Stimulated activated CD4-positive, alpha-beta T cell treated with anti-CD3 and anti-CD28 coated beads, Interleukin-4, amount 100 ng/mL, for 48 hours (primary cell): ENCODE data around the gene GAS7.

ENCODE experiments used
- DNase-seq, 2 donors: peaks; one replicate each; pipeline ENCODE4 v3.0.0-alpha.2; 2020; ENCODE audit warnings: low read depth in 2 of 2

Gene GAS7

DNA sequence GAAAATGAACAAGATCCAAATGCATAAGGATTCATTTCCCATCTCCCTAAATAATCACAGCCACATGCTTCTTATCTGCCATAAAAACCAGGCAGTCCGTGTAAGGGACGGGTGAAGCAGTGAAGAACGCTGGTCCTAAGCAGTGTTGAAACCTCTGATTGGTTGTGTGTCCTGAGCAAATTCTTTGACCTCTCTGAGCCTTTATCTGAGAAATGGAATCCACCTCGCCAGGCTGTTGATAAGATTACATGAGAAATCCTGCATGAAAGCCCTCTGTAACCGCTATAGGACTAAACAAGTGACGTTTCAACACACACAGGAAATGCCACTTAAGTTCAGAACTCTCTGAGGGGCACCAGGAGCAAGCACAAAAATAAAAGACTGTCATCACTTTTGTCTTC, 26.8 kb downstream of the GAS7 start:
- DNase-seq, result no peak

DNA sequence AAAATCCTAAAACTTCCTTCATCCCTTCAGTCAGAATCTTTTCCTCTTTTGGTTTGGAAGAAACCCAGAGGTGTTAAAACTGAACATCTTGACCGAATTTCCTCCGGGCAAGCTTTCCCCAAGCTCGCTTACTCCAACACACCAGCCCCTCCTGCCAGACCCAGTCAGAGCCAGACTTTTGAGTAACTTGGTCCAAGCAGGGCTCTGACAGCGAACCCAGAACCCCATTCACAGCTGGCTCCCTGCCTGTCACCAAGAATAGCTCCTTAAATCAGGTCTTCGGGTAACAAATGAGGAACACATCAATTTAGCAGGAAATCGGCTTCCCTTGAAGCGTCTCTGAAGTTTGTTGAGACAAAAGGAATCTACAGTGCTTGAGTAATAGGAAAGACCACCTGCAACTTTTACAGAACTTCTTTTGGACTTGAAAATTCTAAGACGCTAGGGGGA, 27.3 kb downstream of the GAS7 start:
- no peak for DNase-seq

DNA sequence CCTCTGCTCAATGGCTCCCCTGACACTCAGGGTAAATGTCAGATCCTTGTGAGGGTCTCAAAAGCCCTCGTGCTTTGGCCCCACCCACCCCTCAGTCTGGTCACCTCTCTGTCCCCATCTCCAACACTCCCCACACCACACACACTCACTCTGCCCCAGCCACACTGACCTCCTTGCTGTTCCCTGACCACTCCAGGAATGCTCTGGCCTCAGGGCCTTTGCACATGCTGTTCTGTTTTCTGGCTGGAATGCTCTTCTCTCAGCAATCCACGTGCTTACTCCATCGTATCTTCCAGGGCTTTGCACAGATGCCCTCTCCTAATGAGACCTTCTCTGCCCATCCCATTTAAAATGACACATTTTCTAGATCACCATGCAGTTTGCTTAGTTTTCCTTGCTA, 28.2 kb downstream of the GAS7 start:
- DNase-seq, result no peak

DNA sequence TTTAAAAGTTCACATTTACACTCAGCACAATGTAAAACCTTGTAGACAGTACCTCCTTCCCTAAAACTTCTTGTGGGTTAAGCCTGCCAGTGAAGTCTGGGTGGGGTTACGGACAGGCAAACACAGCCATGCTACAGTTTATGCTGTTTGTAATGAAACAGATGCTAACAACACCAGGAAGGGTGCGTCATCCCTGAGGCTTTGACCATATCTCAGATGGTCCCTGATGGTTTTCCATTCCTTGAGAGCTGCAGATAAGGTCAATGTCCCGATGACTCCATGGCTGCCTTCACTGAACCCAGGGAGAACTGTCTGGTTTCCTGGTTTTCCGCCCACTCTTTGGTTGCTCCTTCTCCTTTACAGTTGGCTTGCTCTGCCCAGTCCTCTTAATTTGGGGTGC, 29.1 kb downstream of the GAS7 start:
- DNase-seq, result no peak

DNA sequence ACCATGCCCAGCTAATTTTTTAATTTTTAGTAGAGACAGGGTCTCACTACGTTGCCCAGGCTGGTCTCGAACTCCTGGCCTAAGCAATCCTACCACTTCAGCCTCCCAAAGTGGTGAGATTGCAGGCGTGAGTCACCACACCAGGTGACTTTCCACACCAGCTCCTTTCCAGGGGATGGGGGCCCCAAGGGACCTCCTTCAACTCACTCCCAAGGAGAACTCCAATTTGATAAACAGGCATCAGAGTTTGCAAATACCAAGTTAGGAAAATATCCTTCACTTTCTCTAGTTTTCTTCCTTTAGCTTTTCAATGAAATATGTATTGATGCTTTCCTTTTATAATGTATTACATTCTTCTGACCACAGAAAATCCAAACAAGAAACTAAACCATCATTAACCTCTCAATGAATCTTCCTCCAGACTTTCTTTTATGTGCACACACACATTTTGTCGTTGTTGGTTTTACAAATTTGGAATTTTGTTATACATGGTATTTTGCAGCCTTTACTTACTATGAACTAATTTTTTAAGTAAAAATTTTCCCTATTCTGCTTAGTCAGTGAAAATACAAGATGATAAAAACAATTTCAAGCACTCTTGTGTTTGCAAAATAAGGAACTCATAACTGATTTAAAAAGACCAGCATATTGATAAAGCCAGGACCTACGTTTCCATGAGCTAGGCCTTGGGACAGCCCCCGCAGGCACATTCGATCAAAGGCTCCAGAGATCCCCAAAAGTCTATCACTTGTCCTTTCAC, 32.0 kb downstream of the GAS7 start:
- DNase-seq, result no peak

DNA sequence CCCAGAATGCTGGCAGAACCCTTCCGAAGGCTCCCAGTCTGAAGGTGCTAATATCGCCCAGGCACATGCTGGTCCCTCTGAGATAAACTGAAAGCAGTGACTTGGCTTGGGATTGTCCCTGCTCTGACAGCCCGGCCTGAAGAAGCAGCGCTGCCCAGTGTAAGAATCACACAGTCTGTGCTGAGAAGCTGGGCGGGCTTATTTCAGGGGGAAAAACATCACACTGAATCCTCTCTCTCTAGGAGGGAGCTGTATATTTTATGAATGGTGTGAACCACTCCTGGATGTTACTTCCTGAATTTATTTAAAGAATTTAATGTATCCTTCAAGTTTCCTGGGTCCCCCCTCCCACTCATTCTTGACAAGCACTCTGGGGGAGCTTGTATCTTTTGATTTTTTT, 36.3 kb downstream of the GAS7 start:
- DNase-seq, result no peak

DNA sequence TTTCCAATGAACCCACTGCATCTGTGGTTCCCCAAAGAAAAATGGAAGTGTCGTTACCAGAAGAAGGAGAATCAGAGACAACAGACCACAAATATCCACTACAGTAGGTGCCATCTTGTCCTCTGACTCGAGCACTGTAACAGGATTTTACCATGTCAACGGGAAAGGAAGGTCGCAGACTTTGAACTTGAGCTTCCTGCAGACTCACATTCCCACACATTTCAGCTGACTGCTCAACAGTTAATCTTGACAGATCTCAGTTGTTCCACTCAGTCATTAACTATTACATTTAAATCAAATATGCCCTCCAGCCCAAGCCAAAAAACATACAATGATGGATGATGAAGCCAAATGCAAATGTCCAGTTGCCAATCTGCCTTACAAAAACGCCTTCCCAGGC, 37.0 kb downstream of the GAS7 start:
- DNase-seq, result no peak

DNA sequence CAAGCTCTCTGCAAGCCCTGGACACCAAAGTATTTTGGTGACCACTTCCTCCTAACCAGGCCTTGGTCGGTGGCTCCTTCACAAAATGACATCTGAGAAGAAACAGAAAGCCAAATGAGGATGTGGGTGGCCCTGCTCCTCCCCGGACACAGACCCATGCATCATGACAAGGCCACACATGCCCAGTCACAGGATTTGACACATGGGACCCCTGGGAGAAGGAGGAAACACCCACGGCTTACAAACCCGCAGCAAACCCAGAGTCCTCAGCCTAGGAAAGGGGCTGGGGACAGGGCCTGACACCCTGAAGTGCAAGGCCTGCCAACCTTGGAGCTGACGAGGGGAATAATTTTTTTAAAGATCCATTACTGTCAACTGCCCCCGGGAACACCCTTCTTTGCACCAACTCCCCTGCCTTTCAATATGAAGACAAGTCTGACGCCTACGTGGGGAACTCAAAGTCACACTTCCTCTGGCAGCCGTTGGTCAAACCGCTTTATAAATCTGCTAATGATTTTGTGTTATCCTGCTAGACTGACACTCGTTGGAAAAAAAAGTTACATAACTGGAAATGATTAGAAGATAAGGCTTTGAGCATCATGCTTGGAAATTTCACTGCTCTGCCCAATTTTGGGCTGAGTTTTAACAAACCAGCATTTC, 41.3 kb downstream of the GAS7 start:
- DNase-seq, result no peak

DNA sequence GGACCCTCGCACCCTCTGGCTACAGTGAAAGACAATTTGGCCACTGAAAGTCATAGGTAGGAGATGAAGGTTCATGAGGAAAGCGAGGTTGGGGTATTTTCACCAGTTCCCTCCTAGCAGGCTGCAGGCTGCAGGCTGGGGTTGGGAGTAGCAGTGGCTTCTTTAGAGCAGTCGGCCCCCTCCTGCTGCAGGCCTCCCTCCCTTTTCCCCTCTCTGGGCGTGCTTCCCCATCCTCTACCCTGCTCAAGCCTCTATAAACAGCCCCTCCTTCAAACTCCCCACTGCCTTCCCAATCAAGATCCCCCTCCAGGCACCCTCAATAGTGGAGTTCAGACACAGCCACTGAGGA, 41.8 kb downstream of the GAS7 start:
- no peak for DNase-seq

DNA sequence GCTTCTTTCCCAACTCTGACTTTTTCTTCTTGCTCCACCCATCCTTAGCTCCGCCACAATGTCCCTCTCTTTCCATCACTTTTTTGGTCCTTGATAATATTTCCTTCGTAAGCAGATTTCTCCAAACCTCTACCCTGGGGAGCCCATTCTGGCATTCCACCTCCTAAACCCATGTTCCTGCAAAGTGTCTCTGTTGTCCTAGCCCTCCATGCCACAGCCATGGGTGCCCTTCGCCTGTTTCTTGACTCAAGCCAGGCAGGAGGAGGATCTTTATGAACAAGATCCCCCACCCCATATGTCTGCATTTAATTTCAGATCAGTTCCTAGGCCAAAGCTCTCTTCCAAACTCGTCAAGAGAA, 42.4 kb downstream of the GAS7 start:
- no peak for DNase-seq

DNA sequence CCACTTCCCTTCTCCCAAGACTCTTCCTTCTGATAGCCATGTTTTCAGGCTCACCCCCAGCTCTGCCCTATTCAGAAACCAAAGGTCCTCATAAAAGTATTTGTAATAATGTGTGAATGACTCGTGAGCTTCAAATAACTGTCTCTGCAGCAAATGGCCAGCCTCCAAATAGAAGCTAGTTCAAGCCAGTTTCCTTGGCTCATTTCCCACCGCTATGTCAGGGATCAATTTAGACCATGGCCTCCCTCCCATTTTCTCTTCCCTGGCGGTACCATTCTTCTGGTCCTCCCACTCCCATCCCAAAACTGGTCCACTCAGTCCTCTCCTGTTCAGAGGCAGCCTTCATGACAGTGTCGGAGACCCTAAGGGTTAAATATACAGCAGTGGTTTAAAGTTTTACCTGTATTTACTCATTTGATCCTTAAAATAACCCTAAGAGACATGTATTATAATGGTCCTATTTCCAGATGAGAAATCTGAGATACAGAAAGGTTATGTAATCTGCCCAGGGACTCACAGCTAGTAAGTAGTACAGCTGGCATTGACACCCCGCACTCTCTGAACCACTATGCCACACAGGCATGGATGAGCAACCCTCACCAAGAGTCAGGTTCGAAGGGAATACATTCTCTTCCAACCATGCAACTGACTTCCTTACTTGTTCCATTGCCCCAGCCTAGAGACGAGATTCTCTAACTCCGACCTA, 42.9 kb downstream of the GAS7 start:
- DNase-seq, result no peak

DNA sequence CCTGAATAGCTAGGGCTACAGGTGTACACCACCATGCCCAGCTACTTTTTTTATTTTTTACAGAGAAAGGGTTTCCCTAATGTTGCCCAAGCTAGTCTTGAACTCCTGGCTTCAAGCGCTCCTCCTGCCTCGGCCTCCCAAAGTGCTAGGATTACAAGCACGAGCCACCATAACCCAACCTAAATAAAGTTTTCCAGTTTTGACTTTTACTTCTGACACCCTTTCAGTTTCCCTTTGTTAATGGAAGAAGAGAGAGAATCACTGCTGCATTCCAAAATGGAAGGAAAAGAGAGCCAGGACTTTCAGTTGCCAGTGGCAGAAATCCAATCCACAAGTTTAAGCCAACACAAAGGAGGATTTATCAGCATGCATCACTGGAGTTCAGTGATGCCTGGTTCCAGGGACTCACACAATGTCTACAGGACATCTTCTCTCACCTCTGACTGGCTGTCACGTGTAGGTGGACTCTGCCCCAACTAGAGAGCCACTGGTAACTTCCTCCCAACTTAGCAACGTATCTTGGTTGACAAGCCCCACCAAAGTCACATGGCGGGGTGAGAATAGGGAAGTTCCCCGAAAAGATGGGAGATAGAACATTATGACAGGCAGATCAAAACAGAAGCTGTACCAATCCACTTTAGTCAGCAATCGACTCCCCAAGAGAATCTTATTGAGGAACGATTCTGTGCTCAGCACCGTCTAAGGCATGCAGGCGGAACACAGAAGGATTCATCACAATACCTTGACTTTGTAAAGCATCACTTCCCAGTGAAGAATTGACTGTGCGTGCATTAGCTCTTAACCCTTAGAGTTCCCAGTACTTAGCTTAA, 46.5 kb downstream of the GAS7 start:
- DNase-seq, result no peak

DNA sequence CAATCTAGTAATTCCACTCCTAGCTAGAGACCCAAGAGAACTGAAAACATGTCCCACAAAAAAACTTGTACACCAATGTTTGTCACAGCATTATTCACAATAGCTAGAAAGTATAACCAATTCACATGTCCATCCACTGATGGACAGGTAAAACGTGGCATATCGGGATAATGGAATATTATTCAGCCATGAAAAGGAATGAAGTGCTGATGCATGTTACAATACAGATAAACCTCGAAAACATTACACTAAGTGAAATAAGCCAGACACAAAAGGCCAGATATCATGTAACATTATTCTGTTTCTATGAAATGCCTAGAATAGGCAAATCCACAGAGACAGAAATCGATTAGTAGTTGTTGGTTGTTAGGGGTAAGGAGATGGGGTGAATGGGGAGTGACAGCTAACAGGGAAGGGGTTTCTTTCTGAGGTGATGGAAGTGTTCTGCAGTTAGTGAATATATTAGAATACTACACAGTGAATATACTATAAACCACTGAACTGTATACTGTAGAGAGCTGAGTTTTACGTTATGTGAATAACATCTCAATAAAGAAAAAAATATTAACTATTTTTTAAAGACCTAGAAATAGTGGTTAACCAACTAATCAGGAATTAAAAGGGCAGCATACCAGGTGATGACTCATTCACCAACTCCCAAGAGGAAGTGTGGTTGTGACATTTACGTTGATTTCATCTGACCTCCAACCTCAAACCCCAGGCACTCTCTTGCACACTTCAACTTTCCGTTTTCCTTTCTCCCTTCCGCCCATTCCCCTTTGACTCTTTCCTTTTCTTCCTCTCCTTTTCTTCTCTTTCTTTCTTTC, 48.6 kb downstream of the GAS7 start:
- DNase-seq, result no peak

DNA sequence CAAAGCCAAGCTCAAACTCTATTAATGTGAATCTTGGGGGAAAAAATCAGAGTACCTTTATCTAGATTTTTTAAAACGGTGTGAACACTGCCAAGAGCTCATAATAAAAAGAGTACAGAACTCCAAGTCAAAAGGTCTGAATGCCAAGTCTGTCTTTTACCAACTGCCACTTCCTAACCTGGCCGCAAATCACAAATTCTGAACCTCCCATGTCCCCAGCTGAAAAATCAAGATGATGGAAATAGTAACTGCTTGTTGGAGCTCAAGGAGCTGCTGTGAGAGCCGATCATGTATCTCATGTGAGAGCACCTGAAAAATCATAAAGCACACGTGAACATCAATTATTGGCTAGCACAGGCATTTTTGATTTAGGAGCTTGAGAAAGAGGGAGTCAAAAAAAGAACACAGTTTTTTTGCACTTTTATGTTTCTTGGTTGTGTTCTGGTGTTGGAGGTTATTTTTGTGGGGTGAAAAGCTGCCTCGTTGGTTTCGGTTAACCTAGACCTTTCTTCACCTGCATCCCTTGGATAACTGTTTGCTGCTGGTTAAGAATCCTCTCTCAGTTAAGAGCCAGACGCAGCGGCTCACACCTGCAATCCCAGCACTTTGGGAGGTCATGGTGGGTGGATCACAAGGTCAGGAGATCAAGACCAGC, 50.5 kb downstream of the GAS7 start:
- DNase-seq, result no peak

DNA sequence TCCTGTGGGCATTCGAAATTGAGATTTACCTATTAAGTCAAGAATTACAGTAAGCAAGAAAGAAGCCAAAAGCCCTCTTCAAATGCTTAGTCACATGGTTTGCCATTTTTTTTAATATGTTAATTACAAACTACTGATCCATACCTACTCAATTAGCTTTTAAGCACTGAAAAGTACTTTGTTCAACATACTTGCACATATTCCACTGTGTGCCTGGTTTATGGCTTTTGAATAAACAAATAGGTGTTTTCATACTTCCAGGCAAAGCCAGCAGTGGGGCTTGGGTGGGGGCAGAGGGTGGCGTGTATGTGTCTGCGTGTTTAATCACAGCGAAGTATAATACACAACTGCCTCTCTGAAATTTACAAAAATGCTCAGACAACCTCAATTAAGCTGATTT, 51.4 kb downstream of the GAS7 start:
- no peak for DNase-seq

DNA sequence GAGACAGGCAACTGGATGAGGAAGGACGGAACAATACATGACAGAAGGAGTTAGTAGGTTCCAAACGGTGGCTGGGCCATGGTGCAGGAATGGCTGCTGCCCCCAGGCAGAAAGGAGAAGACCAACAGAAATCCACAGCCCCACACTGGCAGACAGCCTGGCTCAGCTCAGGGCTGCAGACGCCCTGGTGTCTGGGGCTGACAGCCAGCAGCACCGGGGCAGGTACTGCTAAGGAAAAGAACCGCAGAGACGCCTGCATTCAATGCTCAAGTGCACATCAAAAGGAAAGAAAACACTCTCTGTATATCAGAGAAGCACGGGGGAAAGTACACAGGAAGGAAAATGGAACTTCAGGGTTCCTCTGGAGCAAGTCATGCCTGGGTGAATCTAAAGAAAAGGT, 53.4 kb downstream of the GAS7 start:
- no peak for DNase-seq

DNA sequence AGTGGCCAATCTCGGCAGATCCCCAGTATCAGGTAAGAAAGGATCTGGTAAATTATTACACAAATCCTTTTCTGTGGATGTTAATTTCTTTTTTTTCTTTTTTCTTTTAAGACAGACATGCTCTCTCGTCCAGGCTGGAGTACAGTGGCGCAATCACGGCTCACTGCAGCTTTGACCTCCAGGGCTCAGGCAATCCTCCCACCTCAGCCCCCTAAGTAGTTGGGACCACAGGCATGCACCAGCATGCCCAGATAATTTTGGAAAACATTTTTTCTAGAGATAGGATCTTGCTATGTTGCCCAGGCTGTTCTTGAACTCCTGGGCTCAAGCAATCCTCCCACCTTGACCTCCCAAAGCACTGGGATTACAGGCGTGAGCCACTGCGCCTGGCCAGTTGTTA, 54.0 kb downstream of the GAS7 start:
- no peak for DNase-seq

DNA sequence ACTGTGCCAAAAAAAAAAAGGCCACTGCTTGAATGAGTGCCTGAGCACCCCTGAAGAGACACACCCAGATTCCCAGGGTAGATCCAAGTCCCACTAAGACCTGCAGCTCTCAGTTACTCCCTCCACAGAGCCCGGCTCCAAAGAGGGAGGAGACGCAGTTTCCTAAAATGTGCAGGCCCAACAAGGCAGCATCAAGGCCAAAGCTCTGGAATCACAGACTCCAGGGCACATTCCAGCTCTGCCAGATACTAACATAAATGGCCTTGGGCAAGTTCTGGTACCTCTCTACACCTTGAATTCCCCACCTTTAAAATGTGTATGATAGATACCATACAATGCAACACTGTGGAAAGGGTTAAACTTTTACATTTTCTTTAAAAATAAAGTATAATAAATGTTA, 57.0 kb downstream of the GAS7 start:
- DNase-seq, result no peak

DNA sequence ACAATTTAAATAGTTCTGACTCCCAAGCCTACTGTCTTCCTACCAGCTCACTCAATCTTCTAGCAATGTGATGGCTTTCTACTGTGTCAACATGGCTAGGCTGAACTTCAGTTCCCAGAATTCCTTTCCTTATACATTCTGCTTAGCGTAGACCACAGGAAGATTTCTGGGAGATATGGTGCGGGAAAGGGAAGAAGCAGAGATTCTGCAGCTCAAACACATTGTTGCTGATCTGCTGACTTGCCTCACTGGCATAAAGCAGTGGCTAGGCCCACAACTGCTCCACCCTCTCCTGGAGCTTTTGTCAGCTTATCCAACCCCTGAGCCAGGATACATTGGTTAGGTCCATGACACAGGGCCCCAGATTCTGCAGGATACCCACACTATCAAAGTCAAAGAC, 58.8 kb downstream of the GAS7 start:
- no peak for DNase-seq

DNA sequence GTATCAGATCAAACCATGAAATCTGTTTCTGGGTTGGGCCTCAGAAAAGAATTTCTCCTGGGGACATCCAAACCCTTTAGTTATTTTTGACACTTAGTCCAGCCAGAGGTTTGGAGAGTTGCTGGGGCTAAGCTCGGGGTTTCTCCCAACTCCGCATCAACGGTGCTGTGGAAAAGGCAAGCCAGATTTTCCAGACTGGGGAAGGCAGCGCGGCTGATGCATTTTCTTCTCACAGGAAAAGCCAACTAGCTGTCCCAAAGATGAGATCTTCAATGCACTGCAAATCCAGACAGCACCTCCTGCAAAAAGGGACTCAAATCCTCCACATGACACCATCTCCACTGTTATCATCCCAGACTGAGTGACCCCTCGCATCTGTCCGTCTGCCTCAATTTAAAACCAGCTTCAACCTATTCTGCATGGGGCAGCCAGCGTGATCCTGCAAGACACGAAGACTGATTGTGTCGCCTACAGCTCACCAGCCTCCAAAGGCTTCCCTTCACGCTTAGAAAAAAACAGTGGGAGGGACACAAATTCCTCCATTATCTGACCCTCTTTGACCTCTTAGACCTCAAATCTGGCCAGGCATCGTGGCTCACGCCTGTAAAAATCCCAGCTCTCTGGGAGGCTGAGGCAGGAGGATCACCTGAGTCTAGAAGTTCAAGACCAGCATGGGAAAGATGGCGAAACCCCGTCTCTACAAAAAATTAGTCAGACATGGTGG, 62.0 kb downstream of the GAS7 start:
- DNase-seq, result no peak
